H9 (cell line): ENCODE results near the gene TEX264. TPM values are rescaled to one million over a fixed set of nuclear protein-coding genes. Genes with fewer than 3 reads are reported as not detected.

Source experiments
- DNase-seq: peaks from one replicate; pipeline ENCODE4 v3.0.0-alpha.2; 2017
- H2AFZ ChIP-seq: one replicate; pipeline ENCODE4 v1.6.1; 2013; ENCODE audit warnings: mild to moderate bottlenecking, low read length, control low read depth, moderate library complexity
- H2AK5ac ChIP-seq: 2 replicates; pipeline ENCODE4 v1.6.1; 2013; ENCODE audit warnings: low read length, control low read depth, mixed read lengths; ENCODE audit not compliant: insufficient read length
- H2BK120ac ChIP-seq: one replicate; pipeline ENCODE4 v1.6.1; 2013; ENCODE audit warnings: low read depth, mild to moderate bottlenecking, low read length, control low read depth, inconsistent platforms; ENCODE audit not compliant: poor library complexity, severe bottlenecking
- H2BK12ac ChIP-seq: 2 replicates; pipeline ENCODE4 v1.6.1; 2013; ENCODE audit warnings: low read length, control low read depth, mixed read lengths, low read depth; ENCODE audit not compliant: insufficient read length
- H2BK15ac ChIP-seq: 2 replicates; pipeline ENCODE4 v1.6.1; 2013; ENCODE audit warnings: low read depth, low read length, control low read depth
- H2BK20ac ChIP-seq: one replicate; pipeline ENCODE4 v1.6.1; 2013; ENCODE audit warnings: low read depth, mild to moderate bottlenecking, low read length, control low read depth, inconsistent platforms; ENCODE audit not compliant: poor library complexity, severe bottlenecking
- H2BK5ac ChIP-seq: 2 replicates; pipeline ENCODE4 v1.6.1; 2013; ENCODE audit warnings: low read length, control low read depth, mixed read lengths; ENCODE audit not compliant: insufficient read length
- H3K14ac ChIP-seq: 2 replicates; pipeline ENCODE4 v1.6.1; 2013; ENCODE audit warnings: low read length, control low read depth; ENCODE audit not compliant: insufficient read depth
- H3K18ac ChIP-seq: 2 replicates; pipeline ENCODE4 v1.6.1; 2013; ENCODE audit warnings: low read depth, mild to moderate bottlenecking, mixed read lengths, low read length, control low read depth; ENCODE audit not compliant: insufficient read length
- H3K23ac ChIP-seq: 2 replicates; pipeline ENCODE4 v1.6.1; 2013; ENCODE audit warnings: low read length, control low read depth, mixed read lengths, low read depth; ENCODE audit not compliant: insufficient read length
- H3K23me2 ChIP-seq: 2 replicates; pipeline ENCODE4 v1.6.1; 2013; ENCODE audit warnings: low read depth, mild to moderate bottlenecking, mixed read lengths, low read length, control low read depth; ENCODE audit not compliant: insufficient read length, poor library complexity, severe bottlenecking
- H3K27ac ChIP-seq: 2 replicates; pipeline ENCODE4 v1.5.1; 2013; ENCODE audit warnings: low read length, control low read depth, mixed read lengths, low read depth; ENCODE audit not compliant: insufficient read length
- H3K27me3 ChIP-seq: 2 replicates; pipeline ENCODE4 v1.6.1; 2013; ENCODE audit warnings: low read length, control low read depth, inconsistent platforms; ENCODE audit not compliant: insufficient read depth
- H3K4ac ChIP-seq: 2 replicates; pipeline ENCODE4 v1.6.1; 2013; ENCODE audit warnings: low read depth, mild to moderate bottlenecking, control low read depth, inconsistent platforms, low read length, moderate library complexity
- H3K4me1 ChIP-seq: 2 replicates; pipeline ENCODE4 v1.6.1; 2013; ENCODE audit warnings: low read length, control low read depth, inconsistent platforms; ENCODE audit not compliant: insufficient read depth
- H3K4me2 ChIP-seq: 2 replicates; pipeline ENCODE4 v1.6.1; 2013; ENCODE audit warnings: low read length, control low read depth, mixed read lengths; ENCODE audit not compliant: insufficient read length, insufficient read depth
- H3K56ac ChIP-seq: 2 replicates; pipeline ENCODE4 v1.6.1; 2013; ENCODE audit warnings: low read depth, mild to moderate bottlenecking, mixed read lengths, low read length, control low read depth; ENCODE audit not compliant: insufficient read length
- H3K79me1 ChIP-seq: 2 replicates; pipeline ENCODE4 v1.6.1; 2013; ENCODE audit warnings: low read depth, mild to moderate bottlenecking, moderate library complexity, low read length, control low read depth, inconsistent platforms; ENCODE audit not compliant: insufficient read depth, poor library complexity, severe bottlenecking
- H3K79me2 ChIP-seq: 2 replicates; pipeline ENCODE4 v1.6.1; 2013; ENCODE audit warnings: low read length, control low read depth, inconsistent platforms; ENCODE audit not compliant: insufficient read depth
- H3K9ac ChIP-seq: 2 replicates; pipeline ENCODE4 v1.6.1; 2013; ENCODE audit warnings: low read length, control low read depth, mixed read lengths; ENCODE audit not compliant: insufficient read length; ENCODE audit errors: extremely low read depth
- H3K9me3 ChIP-seq: one replicate; pipeline ENCODE4 v1.6.1; 2013; ENCODE audit warnings: low read depth, low read length, inconsistent platforms; ENCODE audit not compliant: control insufficient read depth
- H3T11ph ChIP-seq: one replicate; pipeline ENCODE4 v1.6.1; 2013; ENCODE audit warnings: mild to moderate bottlenecking, low read length, control low read depth, inconsistent platforms
- H4K20me1 ChIP-seq: one replicate; pipeline ENCODE4 v1.6.1; 2013; ENCODE audit not compliant: control insufficient read depth, insufficient read length, insufficient read depth
- H4K5ac ChIP-seq: 2 replicates; pipeline ENCODE4 v1.6.1; 2013; ENCODE audit warnings: low read depth, mild to moderate bottlenecking, mixed read lengths, low read length, control low read depth; ENCODE audit not compliant: insufficient read length
- H4K8ac ChIP-seq: replicated peaks from 2 replicates; pipeline ENCODE4 v1.6.1; 2013; ENCODE audit warnings: low read length, control low read depth, mixed read lengths, low read depth; ENCODE audit not compliant: insufficient read length
- H4K91ac ChIP-seq: 2 replicates; pipeline ENCODE4 v1.6.1; 2013; ENCODE audit warnings: low read depth, mild to moderate bottlenecking, moderate library complexity, mixed read lengths, low read length, control low read depth; ENCODE audit not compliant: insufficient read length
- H3K27ac Mint-ChIP-seq, 3 experiments: 2 replicates in 2 of 3; 3 replicates in 1 of 3; pipeline ENCODE4 v1.8.0; 2020 to 2021; ENCODE audit warnings: mixed read lengths in 3 of 3, mild to moderate bottlenecking in 1 of 3, moderate library complexity in 1 of 3
- H3K27me3 Mint-ChIP-seq: 2 replicates; pipeline ENCODE4 v1.8.0; 2021; ENCODE audit warnings: low read depth, mild to moderate bottlenecking, moderate library complexity, mixed read lengths
- H3K36me3 Mint-ChIP-seq, 3 experiments: 2 replicates in 2 of 3; 3 replicates in 1 of 3; pipeline ENCODE4 v1.8.0; 2020 to 2021; ENCODE audit warnings: low read depth in 3 of 3, mixed read lengths in 3 of 3; ENCODE audit not compliant: insufficient read depth in 1 of 3
- H3K4me1 Mint-ChIP-seq, 2 experiments: 2 replicates each; pipeline ENCODE4 v1.8.0; 2020; ENCODE audit warnings: mixed read lengths in 2 of 2
- H3K4me3 Mint-ChIP-seq, 2 experiments: 2 replicates in 1 of 2; 3 replicates in 1 of 2; pipeline ENCODE4 v1.8.0; 2020 to 2021; ENCODE audit warnings: mild to moderate bottlenecking in 2 of 2, mixed read lengths in 2 of 2, moderate library complexity in 1 of 2
- H3K9me3 Mint-ChIP-seq, 2 experiments: 2 replicates in 1 of 2; 3 replicates in 1 of 2; pipeline ENCODE4 v1.8.0; 2020; ENCODE audit warnings: mild to moderate bottlenecking in 2 of 2, mixed read lengths in 2 of 2, moderate library complexity in 1 of 2
- WGBS: extraction: QIAGEN DNeasy Blood & Tissue Kit; methylation state at CpG from one replicate; pipeline ENCODE4 v1.1.7; 2013; ENCODE audit warnings: missing lambda C conversion rate, low lambda C conversion rate, mixed read lengths; ENCODE audit not compliant: insufficient read length; ENCODE audit errors: extremely low coverage; 5-methylcytosine and 5-hydroxymethylcytosine counted together
- total RNA-seq: library from RNA; stranded (reverse); gene quantifications from 2 replicates; pipeline ENCODE4 v1.2.1, GENCODE V29; 2021
- TF ChIP-seq, protein P1 (sequence below): fragments of 200-600 bp; sonication (generic); conservative IDR thresholded peaks from 3 replicates; pipeline ENCODE4 v1.8.0; 2021; ENCODE audit warnings: antibody characterized with exemption, mild to moderate bottlenecking

Gene TEX264
- total RNA-seq, 1 experiment from 2014 or later: 17.3 TPM

DNA sequence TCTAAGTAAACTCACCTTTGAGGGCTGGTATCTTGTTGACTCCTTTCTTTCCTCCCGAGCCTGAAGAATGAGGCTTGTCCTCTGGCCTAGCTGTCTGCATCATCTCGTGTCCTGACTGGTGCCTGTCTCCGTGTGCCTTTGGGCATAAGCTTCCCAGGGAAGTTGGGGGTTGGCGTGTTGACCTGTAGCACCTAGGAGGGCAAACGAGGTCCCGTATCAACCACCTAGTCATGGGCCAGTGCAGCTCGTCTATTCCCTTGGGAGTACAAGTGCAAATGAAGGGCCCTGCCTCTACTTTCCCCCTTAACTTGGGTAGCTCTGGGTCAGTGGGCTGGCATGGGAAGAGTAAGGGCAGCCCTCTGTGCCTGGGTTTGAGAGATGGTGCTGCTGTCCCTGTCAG is 8.7 kb downstream of the TEX264 start:
- H3K14ac ChIP-seq: no peak overlapping the region
- H4K5ac ChIP-seq: no peak overlapping the region
- no peaks in the 10 kb centered on the region; the same call in 1 of the 2 replicates for H3K4me1 ChIP-seq
- TF ChIP-seq, protein P1, sequence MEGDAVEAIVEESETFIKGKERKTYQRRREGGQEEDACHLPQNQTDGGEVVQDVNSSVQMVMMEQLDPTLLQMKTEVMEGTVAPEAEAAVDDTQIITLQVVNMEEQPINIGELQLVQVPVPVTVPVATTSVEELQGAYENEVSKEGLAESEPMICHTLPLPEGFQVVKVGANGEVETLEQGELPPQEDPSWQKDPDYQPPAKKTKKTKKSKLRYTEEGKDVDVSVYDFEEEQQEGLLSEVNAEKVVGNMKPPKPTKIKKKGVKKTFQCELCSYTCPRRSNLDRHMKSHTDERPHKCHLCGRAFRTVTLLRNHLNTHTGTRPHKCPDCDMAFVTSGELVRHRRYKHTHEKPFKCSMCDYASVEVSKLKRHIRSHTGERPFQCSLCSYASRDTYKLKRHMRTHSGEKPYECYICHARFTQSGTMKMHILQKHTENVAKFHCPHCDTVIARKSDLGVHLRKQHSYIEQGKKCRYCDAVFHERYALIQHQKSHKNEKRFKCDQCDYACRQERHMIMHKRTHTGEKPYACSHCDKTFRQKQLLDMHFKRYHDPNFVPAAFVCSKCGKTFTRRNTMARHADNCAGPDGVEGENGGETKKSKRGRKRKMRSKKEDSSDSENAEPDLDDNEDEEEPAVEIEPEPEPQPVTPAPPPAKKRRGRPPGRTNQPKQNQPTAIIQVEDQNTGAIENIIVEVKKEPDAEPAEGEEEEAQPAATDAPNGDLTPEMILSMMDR: no peak
- no peak overlapping the region for H3K18ac ChIP-seq
- H3K56ac ChIP-seq: no peak overlapping the region
- H3K79me1 ChIP-seq: no peaks in the 10 kb centered on the region
- Mint-ChIP-seq H3K9me3 (no peaks in the 10 kb centered on the region), H3K27ac (no peak overlapping the region; a peak in 1 of 7 replicates), H3K4me3 (no peak overlapping the region), H3K36me3 (no peaks in the 10 kb centered on the region; a peak in 1 of 7 replicates), H3K4me1 (peaks cover 12 to 16% of the 10 kb centered on the region in 2 experiments), H3K27me3 (no peaks in the 10 kb centered on the region; the same call in 1 of the 2 replicates)
- no peak overlapping the region for H3K9ac ChIP-seq
- no peak for DNase-seq
- WGBS: no CpG with 5 or more reads among the region's 7 CpGs
- H3K27me3 ChIP-seq: no peaks in the 10 kb centered on the region
- no peak overlapping the region for H3K4me2 ChIP-seq
- H3K27ac ChIP-seq: no peak overlapping the region
- no peaks in the 10 kb centered on the region for H3K79me2 ChIP-seq
- no peak overlapping the region for H2AK5ac ChIP-seq
- no peak overlapping the region for H2BK20ac ChIP-seq
- H4K8ac ChIP-seq: no peak overlapping the region
- no peak overlapping the region for H2AFZ ChIP-seq
- no peak overlapping the region for H4K91ac ChIP-seq
- no peak overlapping the region for H3K4ac ChIP-seq
- no peaks in the 10 kb centered on the region for H3K23me2 ChIP-seq
- H4K20me1 ChIP-seq: no peaks in the 10 kb centered on the region
- H2BK5ac ChIP-seq: no peak overlapping the region
- H2BK12ac ChIP-seq: no peak overlapping the region
- H2BK15ac ChIP-seq: no peak overlapping the region
- H3K23ac ChIP-seq: no peak overlapping the region
- H3K9me3 ChIP-seq: no peaks in the 10 kb centered on the region
- no peak overlapping the region for H2BK120ac ChIP-seq
- no peak overlapping the region for H3T11ph ChIP-seq
